ENCODE measurements around the gene CXCL12.

The CXCL12 gene

DNA sequence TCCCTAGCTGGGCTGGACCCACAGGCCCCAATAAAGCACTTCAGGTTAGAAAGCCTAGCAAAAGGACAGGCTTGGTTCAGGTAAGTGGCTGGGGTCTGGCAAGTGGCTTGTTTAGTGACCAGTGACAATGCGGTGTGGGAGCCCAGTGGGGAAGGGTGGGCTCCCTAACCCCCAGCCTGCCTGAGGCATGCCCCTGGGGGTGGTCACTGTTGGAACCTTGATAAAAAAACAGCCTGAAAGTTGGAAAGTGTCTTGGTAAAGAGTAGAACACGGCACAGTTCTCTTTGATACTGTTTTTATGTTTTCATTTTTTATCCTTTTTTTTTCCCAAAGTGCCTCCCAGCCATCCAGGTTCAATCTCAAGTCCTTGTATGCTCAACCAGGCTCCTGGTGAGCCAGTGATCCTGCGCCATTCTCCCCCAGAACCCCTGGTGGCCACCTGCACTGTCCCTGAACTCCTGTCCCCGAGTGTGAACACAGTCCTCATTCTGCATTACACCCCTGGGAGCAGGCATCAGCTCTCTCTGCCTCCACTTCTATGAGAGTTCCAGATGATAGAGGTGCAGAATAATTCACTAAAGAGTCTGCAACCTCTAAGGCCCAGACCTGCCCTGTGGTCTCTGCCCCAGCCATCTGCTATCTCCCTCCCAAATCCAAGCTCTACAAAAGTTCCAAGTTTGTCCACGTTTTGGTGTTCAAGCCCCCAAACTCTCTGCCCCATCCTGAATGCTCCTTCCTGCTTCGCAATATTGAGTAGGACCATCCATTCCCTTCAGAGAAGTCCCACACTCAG is 15.0 kb upstream of the CXCL12 start:
- peaks cover 11% of the 10 kb centered on the region for H3K4me1 ChIP-seq (ENCODE audit: low read depth, poor library complexity, severe bottlenecking)

GRCh38 chr10:44398747-44399658 is 14.1 kb upstream of the CXCL12 start:
- no peaks in the 10 kb centered on the region for H3K79me2 ChIP-seq (ENCODE audit: insufficient read depth, low read depth)
- no peak overlapping the region for H3K9ac ChIP-seq
- H3K4me3 ChIP-seq (IDR thresholded peaks at IDR 0.05; ENCODE audit: insufficient read depth, low read depth, low read length), result no peak overlapping the region
- H2AFZ ChIP-seq (ENCODE audit: low read depth), result no peak overlapping the region
- no peaks in the 10 kb centered on the region for H3K27me3 ChIP-seq (ENCODE audit: insufficient read depth, low read depth)
- H3K27ac ChIP-seq, result no peak overlapping the region
- TF ChIP-seq, protein P1, sequence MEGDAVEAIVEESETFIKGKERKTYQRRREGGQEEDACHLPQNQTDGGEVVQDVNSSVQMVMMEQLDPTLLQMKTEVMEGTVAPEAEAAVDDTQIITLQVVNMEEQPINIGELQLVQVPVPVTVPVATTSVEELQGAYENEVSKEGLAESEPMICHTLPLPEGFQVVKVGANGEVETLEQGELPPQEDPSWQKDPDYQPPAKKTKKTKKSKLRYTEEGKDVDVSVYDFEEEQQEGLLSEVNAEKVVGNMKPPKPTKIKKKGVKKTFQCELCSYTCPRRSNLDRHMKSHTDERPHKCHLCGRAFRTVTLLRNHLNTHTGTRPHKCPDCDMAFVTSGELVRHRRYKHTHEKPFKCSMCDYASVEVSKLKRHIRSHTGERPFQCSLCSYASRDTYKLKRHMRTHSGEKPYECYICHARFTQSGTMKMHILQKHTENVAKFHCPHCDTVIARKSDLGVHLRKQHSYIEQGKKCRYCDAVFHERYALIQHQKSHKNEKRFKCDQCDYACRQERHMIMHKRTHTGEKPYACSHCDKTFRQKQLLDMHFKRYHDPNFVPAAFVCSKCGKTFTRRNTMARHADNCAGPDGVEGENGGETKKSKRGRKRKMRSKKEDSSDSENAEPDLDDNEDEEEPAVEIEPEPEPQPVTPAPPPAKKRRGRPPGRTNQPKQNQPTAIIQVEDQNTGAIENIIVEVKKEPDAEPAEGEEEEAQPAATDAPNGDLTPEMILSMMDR (conservative IDR thresholded peaks at IDR 0.05; ENCODE audit: low read depth, low read length), result no peak
- H3K36me3 ChIP-seq (ENCODE audit: insufficient read depth), result no peaks in the 10 kb centered on the region
- no peaks in the 10 kb centered on the region for H4K20me1 ChIP-seq (ENCODE audit: insufficient read depth)
- H3K4me2 ChIP-seq, result no peak overlapping the region
- H3K4me1 ChIP-seq (ENCODE audit: low read depth, poor library complexity, severe bottlenecking), result peaks cover 11% of the 10 kb centered on the region

More for the DNA sequence above, 15.0 kb upstream of the CXCL12 start:
- no peaks in the 10 kb centered on the region for H3K79me2 ChIP-seq (ENCODE audit: insufficient read depth, low read depth)
- H4K20me1 ChIP-seq (ENCODE audit: insufficient read depth), result no peaks in the 10 kb centered on the region
- no peaks in the 10 kb centered on the region for H3K36me3 ChIP-seq (ENCODE audit: insufficient read depth)
- TF ChIP-seq, protein P1 (conservative IDR thresholded peaks at IDR 0.05; ENCODE audit: low read depth, low read length), result no peak
- no peak overlapping the region for H3K4me3 ChIP-seq (IDR thresholded peaks at IDR 0.05; ENCODE audit: insufficient read depth, low read depth, low read length)
- H3K4me2 ChIP-seq, result no peak overlapping the region
- H3K27me3 ChIP-seq (ENCODE audit: insufficient read depth, low read depth), result no peaks in the 10 kb centered on the region
- H2AFZ ChIP-seq (ENCODE audit: low read depth), result no peak overlapping the region
- no peak overlapping the region for H3K9ac ChIP-seq
- H3K27ac ChIP-seq, result no peak overlapping the region

- H3K27me3 ChIP-seq (ENCODE audit: insufficient read depth, low read depth), result no peaks in the 10 kb centered on the region
- H3K4me1 ChIP-seq (ENCODE audit: low read depth, poor library complexity, severe bottlenecking), result peaks cover 5% of the 10 kb centered on the region
Measured at GRCh38 chr10:44398271-44398670, 13.4 kb upstream of the CXCL12 start.

GRCh38 chr10:44397476-44398225 is 12.8 kb upstream of the CXCL12 start:
- Histone ChIP-seq H3K4me1 (ENCODE audit: low read depth, poor library complexity, severe bottlenecking) (no peaks in the 10 kb centered on the region), H3K4me2 (no peak overlapping the region), H3K27me3 (ENCODE audit: insufficient read depth, low read depth) (no peaks in the 10 kb centered on the region), H3K79me2 (ENCODE audit: insufficient read depth, low read depth) (no peaks in the 10 kb centered on the region), H2AFZ (ENCODE audit: low read depth) (no peak overlapping the region), H3K9ac (no peak overlapping the region), H4K20me1 (ENCODE audit: insufficient read depth) (no peaks in the 10 kb centered on the region), H3K4me3 (IDR thresholded peaks at IDR 0.05; ENCODE audit: insufficient read depth, low read depth, low read length) (no peak overlapping the region), H3K27ac (no peak overlapping the region), H3K36me3 (ENCODE audit: insufficient read depth) (no peaks in the 10 kb centered on the region)
- TF ChIP-seq, protein P1 (conservative IDR thresholded peaks at IDR 0.05; ENCODE audit: low read depth, low read length), result no peak

More at GRCh38 chr10:44398271-44398670, 13.4 kb upstream of the CXCL12 start:
- no peak overlapping the region for H3K27ac ChIP-seq
- H3K79me2 ChIP-seq (ENCODE audit: insufficient read depth, low read depth), result no peaks in the 10 kb centered on the region
- TF ChIP-seq, protein P1 (conservative IDR thresholded peaks at IDR 0.05; ENCODE audit: low read depth, low read length), result no peak
- no peaks in the 10 kb centered on the region for H4K20me1 ChIP-seq (ENCODE audit: insufficient read depth)
- H3K4me3 ChIP-seq (IDR thresholded peaks at IDR 0.05; ENCODE audit: insufficient read depth, low read depth, low read length), result no peak overlapping the region
- no peak overlapping the region for H3K4me2 ChIP-seq
- no peak overlapping the region for H3K9ac ChIP-seq
- H3K36me3 ChIP-seq (ENCODE audit: insufficient read depth), result no peaks in the 10 kb centered on the region
- H2AFZ ChIP-seq (ENCODE audit: low read depth), result no peak overlapping the region

Data from KMS-11 (cell line).